ACHN (cell line): ENCODE data around the gene EPHA3.
A peak's percentile ranks its signal among the peaks of the same experiment; 100 is the strongest.

Experiments
- DNase-seq: peaks from one replicate; pipeline ENCODE4 v3.0.0-alpha.2; 2015
- in situ Hi-C: cut with HindIII; loops from 2 replicates; pipeline ENCODE4 v1.10.0; 2017; ENCODE audit warnings: low sequenced_read_pairs, low pct_ligation_motif_present, low pct_unique_long_range_greater_than_20kb

Gene EPHA3

GRCh38 chr3:89107461-89108290 lies at the start of gene EPHA3:
EPHA3 (plus strand) TSS chr3:89107621; CDS start chr3:89107749, 128 bp downstream.
- peak; percentile 40 for DNase-seq
- in situ Hi-C loops, result no loop called here

GRCh38 chr3:89058371-89058770 lies 49.0 kb upstream of the EPHA3 start:
- no peak for DNase-seq
- in situ Hi-C loops, result no loop called here

- in situ Hi-C loops, result no loop called here
- DNase-seq, result no peak
These were observed 48.1 kb upstream of the EPHA3 start for GRCh38 chr3:89059211-89059925.

DNA sequence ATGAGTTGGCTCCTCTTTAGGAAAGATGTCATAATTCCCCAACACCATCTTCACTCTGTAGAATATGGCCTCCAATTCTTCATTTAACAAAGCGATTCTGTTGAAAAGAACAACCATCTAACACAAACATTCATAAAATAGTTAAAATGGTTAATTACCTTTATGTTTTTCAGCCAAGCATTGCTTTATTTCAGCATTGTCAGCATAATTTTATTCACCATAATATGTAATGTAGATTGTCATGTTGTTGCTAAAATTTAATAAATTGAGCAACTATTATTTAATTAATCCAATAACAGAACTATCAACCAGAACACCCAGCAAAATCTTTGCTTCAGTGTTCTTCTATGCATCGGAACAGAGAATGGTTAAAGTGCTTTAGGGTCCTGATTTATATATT lies 46.2 kb upstream of the EPHA3 start:
- no peak for DNase-seq
- in situ Hi-C loops, result no loop called here

DNA sequence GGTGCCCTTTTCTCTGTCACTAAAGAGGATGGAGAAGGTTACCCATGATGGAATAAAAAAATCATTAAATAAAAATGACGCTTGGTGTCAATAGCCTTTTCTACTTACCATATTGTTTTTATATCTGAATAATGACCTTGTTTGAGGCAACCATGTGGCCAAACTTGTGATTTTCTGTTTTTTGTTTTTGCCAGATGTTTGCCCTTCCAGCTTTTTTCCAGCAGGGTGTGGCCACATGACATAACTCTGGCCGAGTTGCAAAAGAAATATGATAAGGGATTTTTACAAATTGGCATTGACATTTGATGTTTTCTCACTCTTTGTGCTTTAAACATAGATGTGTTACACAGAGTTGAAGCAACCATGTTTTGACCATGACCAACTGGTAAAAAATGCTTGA lies 39.7 kb upstream of the EPHA3 start:
- in situ Hi-C loops, result no loop called here
- no peak for DNase-seq

- no peak for DNase-seq
- in situ Hi-C loops, result no loop called here
These were observed 34.8 kb upstream of the EPHA3 start for GRCh38 chr3:89072642-89073041.

- in situ Hi-C loops, result no loop called here
- no peak for DNase-seq
These were observed 27.5 kb upstream of the EPHA3 start for GRCh38 chr3:89079944-89080343.

DNA sequence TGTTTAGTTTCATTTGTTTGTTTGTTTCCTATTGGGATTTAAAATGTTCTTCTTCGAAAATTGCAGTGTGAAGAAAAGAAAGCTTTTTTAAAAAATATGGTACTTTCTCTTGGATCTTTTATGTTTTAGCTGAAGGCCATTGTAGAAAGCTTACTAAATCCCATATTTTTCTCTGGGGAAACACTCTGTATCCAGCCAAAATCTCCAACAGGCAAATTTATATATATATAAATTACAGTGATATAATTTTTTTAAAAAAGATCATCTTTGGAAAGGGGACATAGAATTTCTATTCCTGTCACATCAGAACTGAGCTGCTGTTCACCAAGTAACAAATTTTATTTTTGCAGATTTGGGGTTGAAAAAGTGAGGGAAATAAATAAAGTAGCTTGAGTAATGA lies 19.6 kb upstream of the EPHA3 start:
- in situ Hi-C loops, result no loop called here
- no peak for DNase-seq

GRCh38 chr3:89098173-89098572 lies 9.2 kb upstream of the EPHA3 start:
- no peak for DNase-seq
- in situ Hi-C loops, result no loop called here

- in situ Hi-C loops, result no loop called here
- peak; percentile 53 for DNase-seq
These were observed 8.3 kb upstream of the EPHA3 start for GRCh38 chr3:89098964-89099585.

GRCh38 chr3:89101251-89101650 lies 6.2 kb upstream of the EPHA3 start:
- in situ Hi-C loops, result no loop called here

DNA sequence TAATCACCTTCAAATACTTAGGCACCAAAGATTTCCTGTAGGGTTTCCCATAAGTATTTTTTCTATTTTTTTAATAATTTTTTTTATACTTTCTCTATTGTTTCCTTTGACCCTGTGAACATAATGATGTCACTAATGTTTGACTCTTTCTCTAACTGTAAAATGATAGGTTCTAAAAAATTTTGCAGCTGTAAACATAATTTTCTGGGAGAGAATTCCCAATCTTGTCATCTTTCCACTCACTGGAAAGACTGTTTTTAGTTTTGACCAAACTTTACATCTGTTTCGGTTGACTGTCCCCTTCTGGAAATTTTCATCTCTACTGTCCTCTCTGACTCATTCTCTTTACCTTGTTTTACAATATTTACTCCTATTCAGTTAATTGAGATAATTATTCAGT lies 5.5 kb upstream of the EPHA3 start:
- in situ Hi-C loops, result no loop called here
- no peak for DNase-seq

More at GRCh38 chr3:89101251-89101650, 6.2 kb upstream of the EPHA3 start:
- no peak for DNase-seq

- DNase-seq, result no peak
- in situ Hi-C loops, result no loop called here
These were observed 2.9 kb upstream of the EPHA3 start for GRCh38 chr3:89104499-89104898.

GRCh38 chr3:89105503-89105902 lies 1.9 kb upstream of the EPHA3 start:
- in situ Hi-C loops, result no loop called here
- DNase-seq, result no peak

DNA sequence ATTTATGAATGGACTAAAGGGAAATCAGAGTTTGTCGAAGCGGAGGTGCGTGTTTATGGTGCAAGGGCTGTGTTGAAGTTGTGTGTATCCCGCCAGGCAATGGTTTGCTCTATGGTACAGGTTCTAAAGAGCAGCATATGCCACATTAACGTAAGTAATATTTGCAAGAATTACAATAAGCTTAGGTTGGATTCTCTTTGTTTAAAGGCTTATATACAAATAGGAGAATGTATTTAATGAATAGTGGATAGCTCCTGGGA lies 800 bp downstream of the EPHA3 start:
- no peak for DNase-seq
- in situ Hi-C loops, result no loop called here

DNA sequence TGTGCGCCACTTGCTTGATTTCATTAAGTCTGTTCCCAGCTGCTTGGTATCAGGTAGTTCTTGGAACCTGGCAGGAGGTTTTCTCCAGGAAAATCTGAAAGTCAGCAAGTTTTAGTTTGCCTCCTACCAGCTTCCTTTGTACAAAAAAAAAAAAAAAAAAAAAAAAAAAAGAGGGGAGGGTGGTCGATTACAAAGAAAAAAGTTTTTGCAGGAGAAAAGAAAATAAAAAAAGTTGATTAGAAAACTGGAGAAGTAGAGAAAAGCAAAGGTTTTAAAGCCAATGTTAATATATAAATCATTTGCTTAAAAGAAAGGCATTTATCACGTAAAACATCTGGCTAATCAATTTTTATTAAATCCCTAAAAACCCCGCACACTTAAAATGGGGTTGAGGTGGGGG lies 5.9 kb downstream of the EPHA3 start:
- in situ Hi-C loops, result no loop called here
- DNase-seq, result no peak

DNA sequence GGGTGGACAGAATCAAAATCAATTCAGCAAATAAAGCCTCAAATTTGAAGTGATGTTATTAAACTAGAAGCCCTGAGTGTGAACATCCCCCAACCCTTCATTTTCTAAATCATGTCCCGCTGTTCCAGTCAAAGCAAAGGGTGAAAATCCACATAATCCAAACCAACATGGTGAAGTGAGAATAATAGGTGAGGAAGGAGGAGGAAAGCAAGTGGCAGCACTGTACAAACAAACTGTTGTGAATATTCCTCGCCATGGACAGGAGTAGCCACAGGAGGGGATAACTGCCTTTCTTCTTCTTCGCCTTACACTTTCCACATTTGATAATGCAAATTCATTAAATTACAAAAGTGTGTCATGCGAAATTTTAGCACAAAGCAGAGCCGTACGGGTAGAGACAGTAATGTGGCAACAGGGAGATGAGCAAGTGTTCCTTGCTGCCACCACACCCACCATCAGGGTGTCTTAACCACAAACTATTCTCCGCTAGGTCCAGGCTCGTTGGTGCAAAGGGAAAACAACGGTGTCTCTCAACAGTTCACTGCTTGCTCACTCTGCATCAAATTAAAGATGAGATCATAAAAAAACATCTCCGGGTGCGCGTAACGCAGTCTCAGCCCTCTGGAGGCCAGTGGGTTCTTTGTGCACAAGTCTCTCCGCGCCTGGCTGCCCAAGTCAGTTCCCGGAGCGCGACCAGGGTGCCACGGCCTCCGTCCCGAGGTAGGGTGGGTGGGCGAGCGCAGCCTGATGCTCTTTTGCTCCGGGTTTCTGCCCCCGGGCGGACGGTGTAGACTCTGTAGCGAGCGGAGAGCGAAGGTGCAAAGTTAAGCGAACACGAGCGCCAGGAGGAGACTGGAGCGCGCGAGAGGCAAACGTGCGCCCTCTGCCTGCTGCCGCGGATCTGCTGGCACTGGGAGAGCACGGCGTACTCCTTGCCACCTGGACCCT lies 6.7 kb downstream of the EPHA3 start:
- in situ Hi-C loops, result no loop called here

DNA sequence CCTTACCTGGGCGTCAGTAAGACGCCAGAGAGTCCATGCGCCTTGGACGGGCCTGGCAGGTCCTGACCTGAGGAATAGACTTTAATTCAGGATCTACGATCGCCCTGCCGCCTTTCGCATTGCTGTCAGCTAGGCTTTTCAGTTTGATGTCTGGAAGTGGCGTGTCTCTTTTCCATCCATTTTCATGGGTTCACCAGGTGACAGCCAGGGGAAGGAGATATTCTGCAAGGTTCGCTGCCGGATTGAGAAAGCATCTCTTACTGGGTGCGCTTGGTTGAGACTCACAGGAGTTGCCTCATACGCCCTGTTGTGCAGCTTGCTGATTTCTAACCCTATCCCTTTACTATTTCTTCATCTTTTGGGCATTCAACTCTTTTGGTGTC lies 7.4 kb downstream of the EPHA3 start:
- in situ Hi-C loops, result no loop called here
- no peak for DNase-seq

More for the DNA sequence above, 6.7 kb downstream of the EPHA3 start:
- DNase-seq, result peak; percentile 56

DNA sequence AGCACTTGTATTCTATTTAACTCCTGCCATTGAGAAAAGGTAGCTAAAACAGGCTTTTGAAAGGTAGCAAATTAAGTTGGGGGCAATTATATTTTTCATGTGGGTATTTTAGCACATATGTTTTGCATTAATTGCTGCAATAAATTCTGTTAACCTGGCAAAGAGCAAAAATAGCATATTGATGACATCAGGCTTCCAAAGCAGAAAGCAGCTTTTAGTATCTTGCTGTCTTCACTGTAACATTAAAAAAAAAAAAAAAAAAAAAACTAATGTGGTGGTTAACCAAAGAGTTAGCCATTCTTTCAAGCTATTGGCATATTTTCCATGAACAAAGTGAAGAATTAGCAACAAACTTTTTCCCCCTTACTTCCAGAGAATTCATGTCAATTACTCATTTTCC lies 9.1 kb downstream of the EPHA3 start:
- in situ Hi-C loops, result no loop called here
- no peak for DNase-seq
